IMR-90 (cell line): Measurements from ENCODE around the gene DNMT3L. TPM values are rescaled to one million over a fixed set of nuclear protein-coding genes. Genes with fewer than 3 reads are reported as not detected.

Source experiments
- ATAC-seq: fragments of 200-7000 bp; cut with Tn5 transposase; 2 replicates; pipeline ENCODE4 v1.9.1; 2020; ENCODE audit warnings: low read depth, mild to moderate bottlenecking, moderate library complexity
- BruUV-seq: library from RNA; stranded (reverse); fragments of 400-500 nt; replicated peaks from 2 replicates; lab custom pipeline; 2021; lab: Mats Ljungman, UMichigan
- CTCF ChIA-PET: fragments of 300-600 bp; formaldehyde crosslinking; extraction: SDS; loops from one replicate; lab custom pipeline; 2021; ENCODE audit warnings: antibody characterized with exemption; lab: Yijun Ruan, JAX
- POLR2A ChIA-PET: fragments of 300-600 bp; sonication (Branson Sonifier 250); formaldehyde crosslinking; loops from one replicate; lab custom pipeline; 2022; ENCODE audit warnings: antibody characterized with exemption; ENCODE audit not compliant: unreplicated experiment; lab: Charles Lee
- DNase-seq: peaks from one replicate; pipeline ENCODE4 v3.0.0; 2013
- H2AFZ ChIP-seq: replicated peaks from 2 replicates; pipeline ENCODE3; 2013; ENCODE audit warnings: low read length, mild to moderate bottlenecking; ENCODE audit not compliant: poor library complexity
- H2AK5ac ChIP-seq: 2 replicates; pipeline ENCODE4 v1.6.1; 2013; ENCODE audit warnings: low read depth, low read length, inconsistent platforms
- H2AK9ac ChIP-seq: replicated peaks from 2 replicates; pipeline ENCODE3; 2013; ENCODE audit warnings: mild to moderate bottlenecking, low read depth, low read length, moderate library complexity; ENCODE audit not compliant: poor library complexity
- H2BK120ac ChIP-seq: 2 replicates; pipeline ENCODE4 v1.6.1; 2013; ENCODE audit warnings: low read depth, low read length, inconsistent platforms
- H2BK15ac ChIP-seq: 3 replicates; pipeline ENCODE4 v1.6.1; 2013; ENCODE audit warnings: low read depth, low read length, inconsistent platforms
- H2BK20ac ChIP-seq: 2 replicates; pipeline ENCODE4 v1.6.1; 2013; ENCODE audit warnings: low read depth, mild to moderate bottlenecking, inconsistent platforms, low read length, moderate library complexity
- H2BK5ac ChIP-seq: 2 replicates; pipeline ENCODE4 v1.6.1; 2013; ENCODE audit warnings: mild to moderate bottlenecking, low read depth, low read length, inconsistent platforms; ENCODE audit not compliant: poor library complexity, severe bottlenecking
- H3K14ac ChIP-seq: replicated peaks from 2 replicates; pipeline ENCODE4 v1.6.1; 2013; ENCODE audit warnings: low read depth, low read length, inconsistent platforms
- H3K18ac ChIP-seq: 2 replicates; pipeline ENCODE4 v1.6.1; 2013; ENCODE audit warnings: low read depth, low read length, control low read depth
- H3K23ac ChIP-seq: 2 replicates; pipeline ENCODE4 v1.6.1; 2013; ENCODE audit warnings: low read depth, low read length, inconsistent platforms
- H3K27ac ChIP-seq: 2 replicates; pipeline ENCODE4 v1.5.1; 2013; ENCODE audit warnings: mild to moderate bottlenecking, control low read depth, low read length; ENCODE audit not compliant: insufficient read depth
- H3K27me3 ChIP-seq: 2 replicates; pipeline ENCODE4 v1.6.1; 2013; ENCODE audit warnings: low read length; ENCODE audit not compliant: control insufficient read depth, insufficient read depth
- H3K36me3 ChIP-seq: 2 replicates; pipeline ENCODE4 v1.6.1; 2013; ENCODE audit warnings: low read length, mixed read lengths; ENCODE audit not compliant: control insufficient read depth, insufficient read depth
- H3K4ac ChIP-seq: 2 replicates; pipeline ENCODE4 v1.6.1; 2013; ENCODE audit warnings: low read depth, low read length, inconsistent platforms
- H3K4me1 ChIP-seq: 2 replicates; pipeline ENCODE4 v1.6.1; 2013; ENCODE audit warnings: low read length, mixed read lengths; ENCODE audit not compliant: control insufficient read depth, insufficient read depth
- H3K4me2 ChIP-seq: 2 replicates; pipeline ENCODE4 v1.6.1; 2013; ENCODE audit warnings: low read depth, mild to moderate bottlenecking, control low read depth, low read length, moderate library complexity
- H3K4me3 ChIP-seq: 2 replicates; pipeline ENCODE4 v1.5.1; 2013; ENCODE audit warnings: low read depth, mild to moderate bottlenecking, control low read depth, low read length, moderate library complexity; ENCODE audit not compliant: insufficient read depth
- H3K56ac ChIP-seq: 2 replicates; pipeline ENCODE4 v1.6.1; 2013; ENCODE audit warnings: low read length, inconsistent platforms; ENCODE audit not compliant: insufficient read depth; ENCODE audit errors: extremely low read depth
- H3K79me1 ChIP-seq, 2 experiments: 2 replicates each; pipeline ENCODE4 v1.6.1; 2013; ENCODE audit warnings: low read length in 2 of 2, inconsistent platforms in 1 of 2, low read depth in 1 of 2
- H3K9ac ChIP-seq: 2 replicates; pipeline ENCODE4 v1.6.1; 2013; ENCODE audit warnings: low read depth, low read length, control low read depth
- H3K9me1 ChIP-seq: 2 replicates; pipeline ENCODE4 v1.6.1; 2013; ENCODE audit warnings: low read length, inconsistent platforms; ENCODE audit not compliant: insufficient read depth
- H3K9me3 ChIP-seq: 2 replicates; pipeline ENCODE4 v1.6.1; 2013; ENCODE audit warnings: low read length; ENCODE audit not compliant: control insufficient read depth, insufficient read depth
- H4K20me1 ChIP-seq: 2 replicates; pipeline ENCODE4 v1.6.1; 2013; ENCODE audit warnings: low read length, inconsistent platforms; ENCODE audit not compliant: insufficient read depth
- H4K5ac ChIP-seq: 2 replicates; pipeline ENCODE4 v1.6.1; 2013; ENCODE audit warnings: mild to moderate bottlenecking, low read depth, low read length, control low read depth
- H4K8ac ChIP-seq, 2 experiments: 2 replicates each; pipeline ENCODE4 v1.6.1; 2013; ENCODE audit warnings: low read depth in 2 of 2, low read length in 2 of 2, control low read depth in 1 of 2, inconsistent platforms in 1 of 2
- H4K91ac ChIP-seq: 2 replicates; pipeline ENCODE4 v1.6.1; 2013; ENCODE audit warnings: low read depth, low read length, inconsistent platforms; ENCODE audit not compliant: insufficient read depth
- BHLHE40 ChIP-seq: fragments of 150-350 bp; IDR thresholded peaks from 2 replicates; pipeline ENCODE4 v1.6.1; 2016; ENCODE audit warnings: mild to moderate bottlenecking, low read depth, low read length
- CEBPB ChIP-seq: IDR thresholded peaks from 2 replicates; pipeline ENCODE4 v1.6.1; 2012; ENCODE audit warnings: low read depth, low read length, improper control_type of control experiment
- CHD1 ChIP-seq: IDR thresholded peaks from 2 replicates; pipeline ENCODE4 v1.6.1; 2012; ENCODE audit warnings: low read depth, low read length, improper control_type of control experiment
- FOS ChIP-seq: fragments of 150-350 bp; IDR thresholded peaks from 2 replicates; pipeline ENCODE4 v1.6.1; 2016; ENCODE audit warnings: low read depth, low read length
- MAFK ChIP-seq: IDR thresholded peaks from 2 replicates; pipeline ENCODE4 v1.6.1; 2012; ENCODE audit warnings: low read depth, low read length, improper control_type of control experiment
- MAZ ChIP-seq: IDR thresholded peaks from 2 replicates; pipeline ENCODE4 v1.6.1; 2012; ENCODE audit warnings: low read depth, mild to moderate bottlenecking, low read length, improper control_type of control experiment, moderate library complexity, borderline replicate concordance
- MXI1 ChIP-seq: IDR thresholded peaks from 2 replicates; pipeline ENCODE4 v1.6.1; 2012; ENCODE audit warnings: low read depth, mild to moderate bottlenecking, low read length, moderate library complexity, borderline replicate concordance
- NFE2L2 ChIP-seq: fragments of 150-350 bp; IDR thresholded peaks from 2 replicates; pipeline ENCODE4 v1.6.1; 2016; ENCODE audit warnings: low read depth, mild to moderate bottlenecking, low read length
- POLR2A ChIP-seq: IDR thresholded peaks from 2 replicates; pipeline ENCODE4 v1.6.1; 2012; ENCODE audit warnings: mild to moderate bottlenecking, low read depth, low read length
- RAD21 ChIP-seq: IDR thresholded peaks from 2 replicates; pipeline ENCODE4 v1.6.1; 2012; ENCODE audit warnings: low read length, improper control_type of control experiment
- RCOR1 ChIP-seq: IDR thresholded peaks from 2 replicates; pipeline ENCODE4 v1.6.1; 2012; ENCODE audit warnings: mild to moderate bottlenecking, low read length, improper control_type of control experiment; ENCODE audit not compliant: insufficient replicate concordance
- RFX5 ChIP-seq: IDR thresholded peaks from 2 replicates; pipeline ENCODE4 v1.8.0; 2012; ENCODE audit warnings: low read depth, mild to moderate bottlenecking, low read length, moderate library complexity
- SMC3 ChIP-seq: fragments of 150-350 bp; IDR thresholded peaks from 2 replicates; pipeline ENCODE4 v1.6.1; 2016; ENCODE audit warnings: low read depth, mild to moderate bottlenecking, antibody characterized with exemption, low read length, moderate library complexity
- WGBS, 2 experiments: methylation state at CpG; one replicate each; pipeline versions ENCODE4 v1.1.5 to v1.1.7; 2013; ENCODE audit warnings: missing lambda C conversion rate in 2 of 2; ENCODE audit not compliant: insufficient read length in 1 of 2; ENCODE audit errors: extremely low coverage in 2 of 2; 5-methylcytosine and 5-hydroxymethylcytosine counted together
- dilution Hi-C: fragments of 300-500 bp; cut with HindIII; formaldehyde crosslinking; loops from one replicate; pipeline ENCODE4 v1.14.3; 2018; ENCODE audit warnings: low sequenced_read_pairs; ENCODE audit not compliant: unreplicated experiment
- in situ Hi-C: fragments of 300-500 bp; cut with MboI; formaldehyde crosslinking; loops from 3 replicates; pipeline ENCODE4 v1.14.3; 2019; ENCODE audit warnings: low sequenced_read_pairs, inconsistent platforms, mixed read lengths
- intact Hi-C: fragments of 100-400 bp; cut with micrococcal nuclease; formaldehyde crosslinking; loops from 2 replicates; pipeline ENCODE4 v1.10.0; 2022
- polyA plus RNA-seq, 3 experiments: library from polyadenylated mRNA; depleted of rRNA; stranded (reverse); fragments of >200 nt; gene quantifications; 2 replicates each; pipeline ENCODE4 v1.2.3, GENCODE V29; 2012; ENCODE audit warnings: low replicate concordance in 1 of 3
- total RNA-seq: library from RNA; depleted of rRNA; stranded (reverse); fragments of >200 nt; gene quantifications from 2 replicates; pipeline ENCODE4 v1.2.3, GENCODE V29; 2012
- TF ChIP-seq, protein P1 (sequence below): fragments of 150-350 bp; IDR thresholded peaks from 2 replicates; pipeline ENCODE4 v1.6.1; 2017; ENCODE audit warnings: mild to moderate bottlenecking, antibody characterized with exemption, low read length, low read depth
- TF ChIP-seq, protein P2 (sequence below): fragments of 150-350 bp; IDR thresholded peaks from 2 replicates; pipeline ENCODE4 v1.6.1; 2016; ENCODE audit warnings: low read depth, mild to moderate bottlenecking, low read length, moderate library complexity, borderline replicate concordance
- TF ChIP-seq, protein P3 (sequence below): conservative IDR thresholded peaks from 2 replicates; pipeline ENCODE4 v1.5.1; 2012; ENCODE audit warnings: mild to moderate bottlenecking, low read depth, low read length, improper control_type of control experiment

DNMT3L gene
- total and polyA plus RNA-seq, 2 of the 4 experiments (the other 2 are of a cell fraction) = not detected

DNA sequence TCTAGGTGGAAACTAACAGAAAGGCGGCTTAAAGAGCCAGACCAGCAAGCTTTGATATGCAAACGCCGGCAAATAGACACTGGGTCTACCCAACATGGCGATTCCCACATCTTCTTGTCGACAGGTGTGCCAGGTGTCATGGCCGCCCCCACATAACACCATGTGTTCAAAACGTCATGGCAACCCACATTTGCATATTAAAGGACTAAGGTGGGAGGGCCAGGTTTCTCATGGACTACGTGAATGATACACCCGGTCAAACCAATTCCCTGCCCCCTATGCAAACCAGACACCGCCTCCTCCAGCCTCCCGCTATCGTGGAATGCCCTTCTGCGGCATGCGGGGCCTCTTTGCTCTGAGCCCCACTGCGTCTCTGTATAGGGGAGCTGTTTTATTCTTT, 62.2 kb downstream of the DNMT3L start:
- Histone ChIP-seq H3K4me1 (no peaks in the 10 kb centered on the region), H2AFZ (no peak overlapping the region), H4K20me1 (no peaks in the 10 kb centered on the region), H3K9me3 (no peaks in the 10 kb centered on the region), H3K56ac (no peak overlapping the region), H4K8ac (no peak overlapping the region), H3K36me3 (no peaks in the 10 kb centered on the region), H4K91ac (no peak overlapping the region), H3K4me2 (no peak overlapping the region), H3K27ac (no peak overlapping the region), H3K79me1 (no peaks in the 10 kb centered on the region), H2AK9ac (no peak overlapping the region), H3K9me1 (no peaks in the 10 kb centered on the region), H2BK5ac (no peak overlapping the region), H3K4me3 (no peak overlapping the region), H2BK15ac (no peak overlapping the region), H3K4ac (no peak overlapping the region), H3K23ac (no peak overlapping the region), H3K18ac (no peak overlapping the region), H2AK5ac (no peak overlapping the region), H2BK120ac (no peak overlapping the region), H4K5ac (no peak overlapping the region), H3K14ac (no peak overlapping the region), H2BK20ac (no peak overlapping the region), H3K27me3 (no peaks in the 10 kb centered on the region), H3K9ac (no peak overlapping the region)
- POLR2A ChIA-PET = no interaction called here
- dilution Hi-C loops = no loop called here
- CTCF ChIA-PET = no interaction called here
- DNase-seq = no peak
- ATAC-seq = no peak
- TF ChIP-seq MAFK (no peak), POLR2A (no peak), RCOR1 (no peak), SMC3 (no peak), FOS (no peak), MXI1 (no peak), CHD1 (no peak), NFE2L2 (no peak), BHLHE40 (no peak), MAZ (no peak), RFX5 (no peak), RAD21 (no peak), CEBPB (no peak)
- TF ChIP-seq, protein P1, sequence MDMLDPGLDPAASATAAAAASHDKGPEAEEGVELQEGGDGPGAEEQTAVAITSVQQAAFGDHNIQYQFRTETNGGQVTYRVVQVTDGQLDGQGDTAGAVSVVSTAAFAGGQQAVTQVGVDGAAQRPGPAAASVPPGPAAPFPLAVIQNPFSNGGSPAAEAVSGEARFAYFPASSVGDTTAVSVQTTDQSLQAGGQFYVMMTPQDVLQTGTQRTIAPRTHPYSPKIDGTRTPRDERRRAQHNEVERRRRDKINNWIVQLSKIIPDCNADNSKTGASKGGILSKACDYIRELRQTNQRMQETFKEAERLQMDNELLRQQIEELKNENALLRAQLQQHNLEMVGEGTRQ = no peak
- TF ChIP-seq, protein P2, sequence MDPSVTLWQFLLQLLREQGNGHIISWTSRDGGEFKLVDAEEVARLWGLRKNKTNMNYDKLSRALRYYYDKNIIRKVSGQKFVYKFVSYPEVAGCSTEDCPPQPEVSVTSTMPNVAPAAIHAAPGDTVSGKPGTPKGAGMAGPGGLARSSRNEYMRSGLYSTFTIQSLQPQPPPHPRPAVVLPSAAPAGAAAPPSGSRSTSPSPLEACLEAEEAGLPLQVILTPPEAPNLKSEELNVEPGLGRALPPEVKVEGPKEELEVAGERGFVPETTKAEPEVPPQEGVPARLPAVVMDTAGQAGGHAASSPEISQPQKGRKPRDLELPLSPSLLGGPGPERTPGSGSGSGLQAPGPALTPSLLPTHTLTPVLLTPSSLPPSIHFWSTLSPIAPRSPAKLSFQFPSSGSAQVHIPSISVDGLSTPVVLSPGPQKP = no peak
- TF ChIP-seq, protein P3, sequence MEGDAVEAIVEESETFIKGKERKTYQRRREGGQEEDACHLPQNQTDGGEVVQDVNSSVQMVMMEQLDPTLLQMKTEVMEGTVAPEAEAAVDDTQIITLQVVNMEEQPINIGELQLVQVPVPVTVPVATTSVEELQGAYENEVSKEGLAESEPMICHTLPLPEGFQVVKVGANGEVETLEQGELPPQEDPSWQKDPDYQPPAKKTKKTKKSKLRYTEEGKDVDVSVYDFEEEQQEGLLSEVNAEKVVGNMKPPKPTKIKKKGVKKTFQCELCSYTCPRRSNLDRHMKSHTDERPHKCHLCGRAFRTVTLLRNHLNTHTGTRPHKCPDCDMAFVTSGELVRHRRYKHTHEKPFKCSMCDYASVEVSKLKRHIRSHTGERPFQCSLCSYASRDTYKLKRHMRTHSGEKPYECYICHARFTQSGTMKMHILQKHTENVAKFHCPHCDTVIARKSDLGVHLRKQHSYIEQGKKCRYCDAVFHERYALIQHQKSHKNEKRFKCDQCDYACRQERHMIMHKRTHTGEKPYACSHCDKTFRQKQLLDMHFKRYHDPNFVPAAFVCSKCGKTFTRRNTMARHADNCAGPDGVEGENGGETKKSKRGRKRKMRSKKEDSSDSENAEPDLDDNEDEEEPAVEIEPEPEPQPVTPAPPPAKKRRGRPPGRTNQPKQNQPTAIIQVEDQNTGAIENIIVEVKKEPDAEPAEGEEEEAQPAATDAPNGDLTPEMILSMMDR = no peak
- in situ Hi-C loops = no loop called here
- intact Hi-C loops = no loop called here
- no TSS peak for BruUV-seq
- WGBS, 2 experiments = no CpG with 5 or more reads among the region's 15 CpGs
